IMR-90 (cell line): ENCODE data around the gene ILF3. TPM values are rescaled to one million over a fixed set of nuclear protein-coding genes. Genes with fewer than 3 reads are reported as not detected.

Source experiments
- ATAC-seq: fragments of 200-7000 bp; cut with Tn5 transposase; 2 replicates; pipeline ENCODE4 v1.9.1; 2020; ENCODE audit warnings: low read depth, mild to moderate bottlenecking, moderate library complexity
- BruUV-seq: library from RNA; stranded (reverse); fragments of 400-500 nt; replicated peaks from 2 replicates; lab custom pipeline; 2021; lab: Mats Ljungman, UMichigan
- CTCF ChIA-PET: fragments of 300-600 bp; formaldehyde crosslinking; extraction: SDS; loops from one replicate; lab custom pipeline; 2021; ENCODE audit warnings: antibody characterized with exemption; lab: Yijun Ruan, JAX
- POLR2A ChIA-PET: fragments of 300-600 bp; sonication (Branson Sonifier 250); formaldehyde crosslinking; loops from one replicate; lab custom pipeline; 2022; ENCODE audit warnings: antibody characterized with exemption; ENCODE audit not compliant: unreplicated experiment; lab: Charles Lee
- DNase-seq: peaks from one replicate; pipeline ENCODE4 v3.0.0; 2013
- H2AFZ ChIP-seq: replicated peaks from 2 replicates; pipeline ENCODE3; 2013; ENCODE audit warnings: low read length, mild to moderate bottlenecking; ENCODE audit not compliant: poor library complexity
- H2AK5ac ChIP-seq: 2 replicates; pipeline ENCODE4 v1.6.1; 2013; ENCODE audit warnings: low read depth, low read length, inconsistent platforms
- H2AK9ac ChIP-seq: replicated peaks from 2 replicates; pipeline ENCODE3; 2013; ENCODE audit warnings: mild to moderate bottlenecking, low read depth, low read length, moderate library complexity; ENCODE audit not compliant: poor library complexity
- H2BK120ac ChIP-seq: 2 replicates; pipeline ENCODE4 v1.6.1; 2013; ENCODE audit warnings: low read depth, low read length, inconsistent platforms
- H2BK15ac ChIP-seq: 3 replicates; pipeline ENCODE4 v1.6.1; 2013; ENCODE audit warnings: low read depth, low read length, inconsistent platforms
- H2BK20ac ChIP-seq: 2 replicates; pipeline ENCODE4 v1.6.1; 2013; ENCODE audit warnings: low read depth, mild to moderate bottlenecking, inconsistent platforms, low read length, moderate library complexity
- H2BK5ac ChIP-seq: 2 replicates; pipeline ENCODE4 v1.6.1; 2013; ENCODE audit warnings: mild to moderate bottlenecking, low read depth, low read length, inconsistent platforms; ENCODE audit not compliant: poor library complexity, severe bottlenecking
- H3K14ac ChIP-seq: replicated peaks from 2 replicates; pipeline ENCODE4 v1.6.1; 2013; ENCODE audit warnings: low read depth, low read length, inconsistent platforms
- H3K18ac ChIP-seq: 2 replicates; pipeline ENCODE4 v1.6.1; 2013; ENCODE audit warnings: low read depth, low read length, control low read depth
- H3K23ac ChIP-seq: 2 replicates; pipeline ENCODE4 v1.6.1; 2013; ENCODE audit warnings: low read depth, low read length, inconsistent platforms
- H3K27ac ChIP-seq: 2 replicates; pipeline ENCODE4 v1.5.1; 2013; ENCODE audit warnings: mild to moderate bottlenecking, control low read depth, low read length; ENCODE audit not compliant: insufficient read depth
- H3K27me3 ChIP-seq: 2 replicates; pipeline ENCODE4 v1.6.1; 2013; ENCODE audit warnings: low read length; ENCODE audit not compliant: control insufficient read depth, insufficient read depth
- H3K36me3 ChIP-seq: 2 replicates; pipeline ENCODE4 v1.6.1; 2013; ENCODE audit warnings: low read length, mixed read lengths; ENCODE audit not compliant: control insufficient read depth, insufficient read depth
- H3K4ac ChIP-seq: 2 replicates; pipeline ENCODE4 v1.6.1; 2013; ENCODE audit warnings: low read depth, low read length, inconsistent platforms
- H3K4me1 ChIP-seq: 2 replicates; pipeline ENCODE4 v1.6.1; 2013; ENCODE audit warnings: low read length, mixed read lengths; ENCODE audit not compliant: control insufficient read depth, insufficient read depth
- H3K4me2 ChIP-seq: 2 replicates; pipeline ENCODE4 v1.6.1; 2013; ENCODE audit warnings: low read depth, mild to moderate bottlenecking, control low read depth, low read length, moderate library complexity
- H3K4me3 ChIP-seq: 2 replicates; pipeline ENCODE4 v1.5.1; 2013; ENCODE audit warnings: low read depth, mild to moderate bottlenecking, control low read depth, low read length, moderate library complexity; ENCODE audit not compliant: insufficient read depth
- H3K56ac ChIP-seq: 2 replicates; pipeline ENCODE4 v1.6.1; 2013; ENCODE audit warnings: low read length, inconsistent platforms; ENCODE audit not compliant: insufficient read depth; ENCODE audit errors: extremely low read depth
- H3K79me1 ChIP-seq, 2 experiments: 2 replicates each; pipeline ENCODE4 v1.6.1; 2013; ENCODE audit warnings: low read length in 2 of 2, inconsistent platforms in 1 of 2, low read depth in 1 of 2
- H3K9ac ChIP-seq: 2 replicates; pipeline ENCODE4 v1.6.1; 2013; ENCODE audit warnings: low read depth, low read length, control low read depth
- H3K9me1 ChIP-seq: 2 replicates; pipeline ENCODE4 v1.6.1; 2013; ENCODE audit warnings: low read length, inconsistent platforms; ENCODE audit not compliant: insufficient read depth
- H3K9me3 ChIP-seq: 2 replicates; pipeline ENCODE4 v1.6.1; 2013; ENCODE audit warnings: low read length; ENCODE audit not compliant: control insufficient read depth, insufficient read depth
- H4K20me1 ChIP-seq: 2 replicates; pipeline ENCODE4 v1.6.1; 2013; ENCODE audit warnings: low read length, inconsistent platforms; ENCODE audit not compliant: insufficient read depth
- H4K5ac ChIP-seq: 2 replicates; pipeline ENCODE4 v1.6.1; 2013; ENCODE audit warnings: mild to moderate bottlenecking, low read depth, low read length, control low read depth
- H4K8ac ChIP-seq, 2 experiments: 2 replicates each; pipeline ENCODE4 v1.6.1; 2013; ENCODE audit warnings: low read depth in 2 of 2, low read length in 2 of 2, control low read depth in 1 of 2, inconsistent platforms in 1 of 2
- H4K91ac ChIP-seq: 2 replicates; pipeline ENCODE4 v1.6.1; 2013; ENCODE audit warnings: low read depth, low read length, inconsistent platforms; ENCODE audit not compliant: insufficient read depth
- CEBPB ChIP-seq: IDR thresholded peaks from 2 replicates; pipeline ENCODE4 v1.6.1; 2012; ENCODE audit warnings: low read depth, low read length, improper control_type of control experiment
- POLR2A ChIP-seq: IDR thresholded peaks from 2 replicates; pipeline ENCODE4 v1.6.1; 2012; ENCODE audit warnings: mild to moderate bottlenecking, low read depth, low read length
- RCOR1 ChIP-seq: IDR thresholded peaks from 2 replicates; pipeline ENCODE4 v1.6.1; 2012; ENCODE audit warnings: mild to moderate bottlenecking, low read length, improper control_type of control experiment; ENCODE audit not compliant: insufficient replicate concordance
- RFX5 ChIP-seq: IDR thresholded peaks from 2 replicates; pipeline ENCODE4 v1.8.0; 2012; ENCODE audit warnings: low read depth, mild to moderate bottlenecking, low read length, moderate library complexity
- SMC3 ChIP-seq: fragments of 150-350 bp; IDR thresholded peaks from 2 replicates; pipeline ENCODE4 v1.6.1; 2016; ENCODE audit warnings: low read depth, mild to moderate bottlenecking, antibody characterized with exemption, low read length, moderate library complexity
- WGBS, 2 experiments: methylation state at CpG; one replicate each; pipeline versions ENCODE4 v1.1.5 to v1.1.7; 2013; ENCODE audit warnings: missing lambda C conversion rate in 2 of 2; ENCODE audit not compliant: insufficient read length in 1 of 2; ENCODE audit errors: extremely low coverage in 2 of 2; 5-methylcytosine and 5-hydroxymethylcytosine counted together
- dilution Hi-C: fragments of 300-500 bp; cut with HindIII; formaldehyde crosslinking; loops from one replicate; pipeline ENCODE4 v1.14.3; 2018; ENCODE audit warnings: low sequenced_read_pairs; ENCODE audit not compliant: unreplicated experiment
- in situ Hi-C: fragments of 300-500 bp; cut with MboI; formaldehyde crosslinking; loops from 3 replicates; pipeline ENCODE4 v1.14.3; 2019; ENCODE audit warnings: low sequenced_read_pairs, inconsistent platforms, mixed read lengths
- intact Hi-C: fragments of 100-400 bp; cut with micrococcal nuclease; formaldehyde crosslinking; loops from 2 replicates; pipeline ENCODE4 v1.10.0; 2022
- polyA plus RNA-seq, 3 experiments: library from polyadenylated mRNA; depleted of rRNA; stranded (reverse); fragments of >200 nt; gene quantifications; 2 replicates each; pipeline ENCODE4 v1.2.3, GENCODE V29; 2012; ENCODE audit warnings: low replicate concordance in 1 of 3
- total RNA-seq: library from RNA; depleted of rRNA; stranded (reverse); fragments of >200 nt; gene quantifications from 2 replicates; pipeline ENCODE4 v1.2.3, GENCODE V29; 2012
- TF ChIP-seq, protein P1 (sequence below): fragments of 150-350 bp; IDR thresholded peaks from 2 replicates; pipeline ENCODE4 v1.6.1; 2016; ENCODE audit warnings: low read depth, mild to moderate bottlenecking, low read length, moderate library complexity, borderline replicate concordance

ILF3 gene
- total and polyA plus RNA-seq, 2 of the 4 experiments (the other 2 are of a cell fraction) = 120 to 166 TPM

DNA sequence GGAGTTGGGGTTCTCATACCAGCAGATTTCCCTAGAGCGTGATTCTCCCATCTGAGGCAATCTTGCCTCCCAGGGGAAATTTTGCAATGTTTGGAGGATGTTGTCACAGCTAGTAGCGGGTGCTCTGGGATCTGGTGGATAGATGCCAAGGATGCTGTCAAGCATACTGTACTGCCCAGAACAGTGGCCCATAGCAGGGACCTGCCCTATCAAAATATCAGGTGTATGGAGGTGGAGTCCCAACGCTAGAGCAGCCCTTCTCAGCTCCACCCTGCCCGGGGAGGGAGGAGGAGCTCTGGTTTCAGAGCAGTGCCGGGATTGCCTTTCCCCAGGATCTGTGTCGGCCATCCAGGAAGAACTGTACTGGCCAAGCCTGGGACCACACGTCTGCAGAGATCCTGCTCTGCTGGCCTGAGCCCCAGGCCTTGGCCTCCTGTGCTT is 36.2 kb downstream of the ILF3 start:
- Histone ChIP-seq H4K5ac (no peak overlapping the region), H4K8ac (no peak overlapping the region), H3K4me3 (no peak overlapping the region), H3K9me3 (no peaks in the 10 kb centered on the region), H3K4me1 (no peaks in the 10 kb centered on the region), H3K27ac (no peak overlapping the region), H2BK120ac (no peak overlapping the region), H2AK9ac (no peak overlapping the region), H3K79me1 (peaks cover 15 to 60% of the 10 kb centered on the region in 2 experiments), H4K20me1 (peaks cover 87% of the 10 kb centered on the region), H4K91ac (no peak overlapping the region), H3K36me3 (peaks cover 67% of the 10 kb centered on the region), H2BK15ac (no peak overlapping the region), H3K18ac (no peak overlapping the region), H2AFZ (no peak overlapping the region), H3K4ac (no peak overlapping the region), H2AK5ac (no peak overlapping the region), H2BK5ac (no peak overlapping the region), H3K23ac (no peak overlapping the region), H3K56ac (no peak overlapping the region), H3K9me1 (peaks cover 19% of the 10 kb centered on the region), H3K27me3 (no peaks in the 10 kb centered on the region), H3K14ac (no peak overlapping the region), H3K9ac (no peak overlapping the region), H3K4me2 (no peak overlapping the region), H2BK20ac (no peak overlapping the region)
- CTCF ChIA-PET = no interaction called here
- dilution Hi-C loops = no loop called here
- no peak for ATAC-seq
- no peak for TF ChIP-seq SMC3
- no peak for TF ChIP-seq RCOR1
- no peak for TF ChIP-seq RFX5
- TF ChIP-seq, protein P1, sequence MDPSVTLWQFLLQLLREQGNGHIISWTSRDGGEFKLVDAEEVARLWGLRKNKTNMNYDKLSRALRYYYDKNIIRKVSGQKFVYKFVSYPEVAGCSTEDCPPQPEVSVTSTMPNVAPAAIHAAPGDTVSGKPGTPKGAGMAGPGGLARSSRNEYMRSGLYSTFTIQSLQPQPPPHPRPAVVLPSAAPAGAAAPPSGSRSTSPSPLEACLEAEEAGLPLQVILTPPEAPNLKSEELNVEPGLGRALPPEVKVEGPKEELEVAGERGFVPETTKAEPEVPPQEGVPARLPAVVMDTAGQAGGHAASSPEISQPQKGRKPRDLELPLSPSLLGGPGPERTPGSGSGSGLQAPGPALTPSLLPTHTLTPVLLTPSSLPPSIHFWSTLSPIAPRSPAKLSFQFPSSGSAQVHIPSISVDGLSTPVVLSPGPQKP = no peak
- no peak for TF ChIP-seq POLR2A
- peak; percentile 45; the same call in 1 of the 2 replicates for TF ChIP-seq CEBPB
- 100% methylated on average over 2 of the region's 7 CpGs; no CpG with 5 or more reads in 1 of the 2 experiments for WGBS, 2 experiments
- no TSS peak for BruUV-seq
- POLR2A ChIA-PET = no interaction called here
- in situ Hi-C loops = no loop called here
- intact Hi-C loops = loop anchor here (10.0 kb wide), 1 partner anchor 286 kb away; the partner anchor contains the start of gene CDC37
- DNase-seq = peak; percentile 37
